ENCODE measurements around the gene CRAT.

Gene CRAT

DNA sequence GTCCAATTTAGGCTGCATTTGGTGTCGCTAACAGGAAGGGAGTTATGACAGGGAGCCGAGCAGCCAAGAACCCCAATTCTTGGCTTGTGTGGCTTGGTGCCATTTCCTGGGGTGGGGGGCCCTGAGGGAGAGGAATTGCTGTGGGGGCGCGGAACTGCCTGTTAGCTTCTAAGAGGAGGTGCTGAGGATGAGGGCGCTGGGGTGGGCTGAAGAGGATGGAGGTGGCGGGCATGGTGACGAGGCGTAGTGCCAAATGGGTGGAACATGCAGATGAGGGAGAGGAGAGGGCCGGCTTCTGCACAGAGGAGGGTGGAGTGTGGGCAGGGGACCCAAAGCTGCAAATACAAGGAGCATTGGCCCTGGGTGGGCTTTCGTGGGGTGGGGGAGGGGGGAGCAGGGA, 39.5 kb upstream of the CRAT start:
- peak overlapping the region; percentile 33 for H3K27ac Mint-ChIP-seq
- H3K9me3 Mint-ChIP-seq = no peaks in the 10 kb centered on the region
- peaks cover 39% of the 10 kb centered on the region for H3K4me1 Mint-ChIP-seq
- no peak for DNase-seq
- H3K36me3 Mint-ChIP-seq (ENCODE audit: low read depth) = peaks cover 16% of the 10 kb centered on the region
- H3K27me3 Mint-ChIP-seq (ENCODE audit: low read depth, poor library complexity) = peaks cover 3% of the 10 kb centered on the region
- no peak for TF ChIP-seq CTCF (IDR thresholded peaks at IDR 0.05)
- H3K4me3 Mint-ChIP-seq = no peak overlapping the region

- H3K27me3 Mint-ChIP-seq (ENCODE audit: low read depth, poor library complexity) = peaks cover 3% of the 10 kb centered on the region
- no peaks in the 10 kb centered on the region for H3K9me3 Mint-ChIP-seq
- peaks cover 16% of the 10 kb centered on the region for H3K36me3 Mint-ChIP-seq (ENCODE audit: low read depth)
- DNase-seq = no peak
- no peak for TF ChIP-seq CTCF (IDR thresholded peaks at IDR 0.05)
- H3K27ac Mint-ChIP-seq = peak overlapping the region; percentile 33
- H3K4me3 Mint-ChIP-seq = no peak overlapping the region
- H3K4me1 Mint-ChIP-seq = peaks cover 42% of the 10 kb centered on the region
These were observed 38.8 kb upstream of the CRAT start for GRCh38 chr9:129149442-129149841.

GRCh38 chr9:129148463-129149204, 38.0 kb upstream of the CRAT start:
- peaks cover 6% of the 10 kb centered on the region for H3K27me3 Mint-ChIP-seq (ENCODE audit: low read depth, poor library complexity)
- peak overlapping the region; percentile 47 for H3K27ac Mint-ChIP-seq
- no peak for DNase-seq
- TF ChIP-seq CTCF (IDR thresholded peaks at IDR 0.05) = no peak
- peaks cover 18% of the 10 kb centered on the region for H3K36me3 Mint-ChIP-seq (ENCODE audit: low read depth)
- H3K4me1 Mint-ChIP-seq = peaks cover 50% of the 10 kb centered on the region
- no peak overlapping the region for H3K4me3 Mint-ChIP-seq
- H3K9me3 Mint-ChIP-seq = no peaks in the 10 kb centered on the region

- peaks cover 10% of the 10 kb centered on the region for H3K36me3 Mint-ChIP-seq (ENCODE audit: low read depth)
- peak overlapping the region; percentile 95 for H3K27ac Mint-ChIP-seq
- peaks cover 6% of the 10 kb centered on the region for H3K27me3 Mint-ChIP-seq (ENCODE audit: low read depth, poor library complexity)
- TF ChIP-seq CTCF (IDR thresholded peaks at IDR 0.05) = no peak
- peak overlapping the region; percentile 35 for H3K4me3 Mint-ChIP-seq
- H3K4me1 Mint-ChIP-seq = peaks cover 71% of the 10 kb centered on the region
- no peak for DNase-seq
- H3K9me3 Mint-ChIP-seq = no peaks in the 10 kb centered on the region
These were observed 35.9 kb upstream of the CRAT start for GRCh38 chr9:129146441-129146941.

DNA sequence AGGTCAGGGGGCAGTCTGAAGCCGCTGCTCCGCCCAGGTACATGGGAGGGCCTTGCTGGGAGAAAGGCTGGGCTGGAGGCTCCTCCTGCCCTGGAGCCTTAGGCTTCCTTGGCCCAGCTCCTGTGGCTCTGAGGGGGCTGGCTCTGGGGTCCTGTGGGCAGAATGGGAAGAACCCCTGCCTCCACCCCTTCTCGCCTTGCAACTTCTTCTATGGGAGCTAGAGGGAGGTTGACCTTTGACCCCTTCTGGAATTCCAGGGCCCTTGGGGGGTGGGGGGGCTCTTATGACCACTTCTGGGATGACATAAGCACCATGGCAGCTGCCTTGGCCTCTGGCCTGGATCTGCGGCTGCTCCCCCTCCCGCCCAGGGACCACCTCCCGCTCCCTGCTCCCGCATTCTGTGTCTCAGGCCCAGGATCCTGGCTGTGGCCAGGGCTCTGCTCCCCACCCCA, 35.3 kb upstream of the CRAT start:
- Mint-ChIP-seq H3K4me1 (peaks cover 78% of the 10 kb centered on the region), H3K36me3 (ENCODE audit: low read depth) (peaks cover 5% of the 10 kb centered on the region), H3K27ac (peak overlapping the region; percentile 95), H3K4me3 (peak overlapping the region; percentile 35), H3K9me3 (no peaks in the 10 kb centered on the region), H3K27me3 (ENCODE audit: low read depth, poor library complexity) (peaks cover 6% of the 10 kb centered on the region)
- peak; percentile 66 for DNase-seq
- no peak for TF ChIP-seq CTCF (IDR thresholded peaks at IDR 0.05)

- TF ChIP-seq CTCF (IDR thresholded peaks at IDR 0.05) = no peak
- Mint-ChIP-seq H3K4me3 (no peak overlapping the region), H3K27ac (peak overlapping the region; percentile 78), H3K36me3 (ENCODE audit: low read depth) (peaks cover 5% of the 10 kb centered on the region), H3K27me3 (ENCODE audit: low read depth, poor library complexity) (peaks cover 6% of the 10 kb centered on the region), H3K4me1 (peaks cover 80% of the 10 kb centered on the region), H3K9me3 (no peaks in the 10 kb centered on the region)
- no peak for DNase-seq
These were observed 34.7 kb upstream of the CRAT start for GRCh38 chr9:129145316-129145715.

Measured in nephron progenitor cell (in vitro differentiated cells).